ENCODE measurements around the gene ZMIZ1.

ZMIZ1 gene

GRCh38 chr10:79192677-79193003 lies 123.9 kb downstream of the ZMIZ1 start:
- no peak for DNase-seq

- no peak for DNase-seq
Measured at GRCh38 chr10:79193694-79194382, 125.1 kb downstream of the ZMIZ1 start.

GRCh38 chr10:79195091-79195923 lies 126.5 kb downstream of the ZMIZ1 start:
- DNase-seq, result peak; percentile 93

GRCh38 chr10:79196470-79197461 lies 128.0 kb downstream of the ZMIZ1 start:
- DNase-seq, result peak; percentile 80

GRCh38 chr10:79197558-79197957 lies 128.8 kb downstream of the ZMIZ1 start:
- no peak for DNase-seq

GRCh38 chr10:79200346-79200745 lies 131.6 kb downstream of the ZMIZ1 start:
- no peak for DNase-seq

- DNase-seq, result no peak
Measured at GRCh38 chr10:79201706-79202105, 132.9 kb downstream of the ZMIZ1 start.

GRCh38 chr10:79202188-79203013 lies 133.6 kb downstream of the ZMIZ1 start:
- DNase-seq, result peak; percentile 75

- no peak for DNase-seq
Measured at GRCh38 chr10:79203014-79203644, 134.4 kb downstream of the ZMIZ1 start.

- no peak for DNase-seq
Measured at GRCh38 chr10:79203833-79204232, 135.1 kb downstream of the ZMIZ1 start.

GRCh38 chr10:79206300-79207095 lies 137.7 kb downstream of the ZMIZ1 start:
- no peak for DNase-seq

GRCh38 chr10:79207096-79207357 lies 138.3 kb downstream of the ZMIZ1 start:
- no peak for DNase-seq

GRCh38 chr10:79207726-79208125 lies 139.0 kb downstream of the ZMIZ1 start:
- DNase-seq, result no peak

- no peak for DNase-seq
Measured at GRCh38 chr10:79208251-79208983, 139.7 kb downstream of the ZMIZ1 start.

GRCh38 chr10:79209340-79209739 lies 140.6 kb downstream of the ZMIZ1 start:
- DNase-seq, result no peak

- DNase-seq, result peak; percentile 86
Measured at GRCh38 chr10:79209831-79210230, 141.1 kb downstream of the ZMIZ1 start.

- no peak for DNase-seq
Measured at GRCh38 chr10:79210672-79211071, 141.9 kb downstream of the ZMIZ1 start.

- no peak for DNase-seq
Measured at GRCh38 chr10:79211616-79212015, 142.8 kb downstream of the ZMIZ1 start.

GRCh38 chr10:79215531-79215930 lies 146.8 kb downstream of the ZMIZ1 start:
- DNase-seq, result no peak

GRCh38 chr10:79219322-79219957 lies 150.7 kb downstream of the ZMIZ1 start:
- no peak for DNase-seq
